Muscle layer of colon (tissue), 2 donors: ENCODE measurements around the gene PLEKHA8.
A peak's percentile ranks its signal among the peaks of the same experiment; 100 is the strongest.

Source experiments
- H3K27ac ChIP-seq: one replicate; pipeline ENCODE4 v1.7.0; 2013; ENCODE audit warnings: low read depth, mild to moderate bottlenecking, low read length, moderate library complexity
- H3K27me3 ChIP-seq, 2 donors: one replicate each; pipeline ENCODE4 v1.7.0; 2013; ENCODE audit warnings: low read length in 2 of 2, mild to moderate bottlenecking in 2 of 2; ENCODE audit not compliant: insufficient read depth in 2 of 2, control insufficient read depth in 1 of 2
- H3K36me3 ChIP-seq: one replicate; pipeline ENCODE4 v1.7.0; 2013; ENCODE audit warnings: mild to moderate bottlenecking, low read length; ENCODE audit not compliant: insufficient read depth
- H3K4me1 ChIP-seq: one replicate; pipeline ENCODE4 v1.7.0; 2013; ENCODE audit warnings: mild to moderate bottlenecking, low read length; ENCODE audit not compliant: insufficient read depth
- H3K4me3 ChIP-seq, 2 donors: one replicate each; pipeline ENCODE4 v1.7.0; 2013; ENCODE audit warnings: low read length in 2 of 2, low read depth in 1 of 2, mild to moderate bottlenecking in 1 of 2, moderate library complexity in 1 of 2
- H3K9ac ChIP-seq: one replicate; pipeline ENCODE4 v1.7.0; 2013; ENCODE audit warnings: low read length
- H3K9me3 ChIP-seq: one replicate; pipeline ENCODE4 v1.7.0; 2013; ENCODE audit warnings: mild to moderate bottlenecking, low read length
- donor health status: abdominal sarcoma.
- donor health status: Adenocarcinoma of cecum.

PLEKHA8 gene

GRCh38 chr7:30028216-30028748 lies at the start of gene PLEKHA8:
Gene PLEKHA8, plus strand, starts transcription at chr7:30028412. Its CDS starts 351 bp downstream, at chr7:30028763.
- Histone ChIP-seq H3K27me3 (no peaks in the 10 kb centered on the region), H3K36me3 (no peaks in the 10 kb centered on the region), H3K27ac (peak within 1 kb of the TSS; percentile 85), H3K4me3 (peak within 1 kb of the TSS; percentile 85 to 92), H3K4me1 (peaks cover 50% of the 10 kb centered on the region), H3K9me3 (no peaks in the 10 kb centered on the region), H3K9ac (peak within 1 kb of the TSS; percentile 72)

- no peak overlapping the region for H3K4me3 ChIP-seq
- H3K9me3 ChIP-seq = no peaks in the 10 kb centered on the region
- no peaks in the 10 kb centered on the region for H3K36me3 ChIP-seq
- no peak overlapping the region for H3K27ac ChIP-seq
- no peaks in the 10 kb centered on the region for H3K27me3 ChIP-seq
- no peak overlapping the region for H3K9ac ChIP-seq
- H3K4me1 ChIP-seq = peaks cover 23% of the 10 kb centered on the region
Measured at GRCh38 chr7:29980151-29980550, 48.1 kb upstream of the PLEKHA8 start.

GRCh38 chr7:29987083-29987482 lies 41.1 kb upstream of the PLEKHA8 start:
- H3K27me3 ChIP-seq = no peaks in the 10 kb centered on the region
- H3K9me3 ChIP-seq = no peaks in the 10 kb centered on the region
- peaks cover 19% of the 10 kb centered on the region for H3K4me1 ChIP-seq
- no peaks in the 10 kb centered on the region for H3K36me3 ChIP-seq
- H3K9ac ChIP-seq = no peak overlapping the region
- no peak overlapping the region for H3K27ac ChIP-seq
- H3K4me3 ChIP-seq = peak overlapping the region in 1 of 2 donors; percentile 73

- peak overlapping the region in 1 of 2 donors; percentile 73 for H3K4me3 ChIP-seq
- peak overlapping the region; percentile 18 for H3K9ac ChIP-seq
- H3K36me3 ChIP-seq = no peaks in the 10 kb centered on the region
- peaks cover 19% of the 10 kb centered on the region for H3K4me1 ChIP-seq
- H3K9me3 ChIP-seq = no peaks in the 10 kb centered on the region
- peak overlapping the region; percentile 93 for H3K27ac ChIP-seq
- H3K27me3 ChIP-seq = no peaks in the 10 kb centered on the region
Measured at GRCh38 chr7:29987811-29988317, 40.3 kb upstream of the PLEKHA8 start.

- H3K4me1 ChIP-seq = peaks cover 19% of the 10 kb centered on the region
- no peaks in the 10 kb centered on the region for H3K36me3 ChIP-seq
- peak overlapping the region; percentile 18 for H3K9ac ChIP-seq
- H3K4me3 ChIP-seq = peak overlapping the region; percentile 73 to 95
- no peaks in the 10 kb centered on the region for H3K27me3 ChIP-seq
- peak overlapping the region; percentile 93 for H3K27ac ChIP-seq
- no peaks in the 10 kb centered on the region for H3K9me3 ChIP-seq
Measured at GRCh38 chr7:29988424-29989256, 39.6 kb upstream of the PLEKHA8 start.

- Histone ChIP-seq H3K9me3 (no peaks in the 10 kb centered on the region), H3K4me1 (peaks cover 19% of the 10 kb centered on the region), H3K27me3 (no peaks in the 10 kb centered on the region), H3K27ac (peak within 1 kb of the TSS; percentile 93), H3K9ac (peak within 1 kb of the TSS; percentile 19), H3K36me3 (no peaks in the 10 kb centered on the region), H3K4me3 (peak within 1 kb of the TSS; percentile 73 to 95)
Measured at GRCh38 chr7:29989257-29989995, 38.8 kb upstream of the PLEKHA8 start, which contains the start of gene SCRN1. Gene SCRN1, minus strand, starts transcription at chr7:29989801. Its CDS starts 20,734 bp downstream, at chr7:29969067.

GRCh38 chr7:29990931-29991330 lies 37.3 kb upstream of the PLEKHA8 start:
- no peaks in the 10 kb centered on the region for H3K27me3 ChIP-seq
- no peaks in the 10 kb centered on the region for H3K36me3 ChIP-seq
- no peaks in the 10 kb centered on the region for H3K9me3 ChIP-seq
- no peak overlapping the region for H3K9ac ChIP-seq
- H3K4me1 ChIP-seq = peaks cover 19% of the 10 kb centered on the region
- no peak overlapping the region for H3K4me3 ChIP-seq
- H3K27ac ChIP-seq = no peak overlapping the region

- no peaks in the 10 kb centered on the region for H3K27me3 ChIP-seq
- H3K4me1 ChIP-seq = peaks cover 19% of the 10 kb centered on the region
- H3K36me3 ChIP-seq = no peaks in the 10 kb centered on the region
- no peaks in the 10 kb centered on the region for H3K9me3 ChIP-seq
- no peak overlapping the region for H3K4me3 ChIP-seq
- H3K27ac ChIP-seq = no peak overlapping the region
- no peak overlapping the region for H3K9ac ChIP-seq
Measured at GRCh38 chr7:29991937-29992336, 36.3 kb upstream of the PLEKHA8 start.

GRCh38 chr7:29993140-29993539 lies 35.1 kb upstream of the PLEKHA8 start:
- no peak overlapping the region for H3K4me3 ChIP-seq
- H3K27ac ChIP-seq = no peak overlapping the region
- peaks cover 7% of the 10 kb centered on the region for H3K4me1 ChIP-seq
- H3K9me3 ChIP-seq = no peaks in the 10 kb centered on the region
- H3K36me3 ChIP-seq = no peaks in the 10 kb centered on the region
- H3K27me3 ChIP-seq = no peaks in the 10 kb centered on the region
- no peak overlapping the region for H3K9ac ChIP-seq

GRCh38 chr7:29995652-29996051 lies 32.6 kb upstream of the PLEKHA8 start:
- Histone ChIP-seq H3K27me3 (no peaks in the 10 kb centered on the region), H3K36me3 (no peaks in the 10 kb centered on the region), H3K9me3 (no peaks in the 10 kb centered on the region), H3K4me1 (no peaks in the 10 kb centered on the region), H3K27ac (no peak overlapping the region), H3K4me3 (no peak overlapping the region), H3K9ac (no peak overlapping the region)

GRCh38 chr7:29996321-29996720 lies 31.9 kb upstream of the PLEKHA8 start:
- no peaks in the 10 kb centered on the region for H3K9me3 ChIP-seq
- no peaks in the 10 kb centered on the region for H3K4me1 ChIP-seq
- no peak overlapping the region for H3K9ac ChIP-seq
- no peak overlapping the region for H3K27ac ChIP-seq
- no peak overlapping the region for H3K4me3 ChIP-seq
- H3K27me3 ChIP-seq = no peaks in the 10 kb centered on the region
- no peaks in the 10 kb centered on the region for H3K36me3 ChIP-seq
